ENCODE data around the gene TGFB1.
"Not testable (repeated sequence)": the region's sequence is repeated elsewhere in the genome, so short reads cannot be mapped to it uniquely, and the experiment has no call there.

Gene TGFB1

DNA sequence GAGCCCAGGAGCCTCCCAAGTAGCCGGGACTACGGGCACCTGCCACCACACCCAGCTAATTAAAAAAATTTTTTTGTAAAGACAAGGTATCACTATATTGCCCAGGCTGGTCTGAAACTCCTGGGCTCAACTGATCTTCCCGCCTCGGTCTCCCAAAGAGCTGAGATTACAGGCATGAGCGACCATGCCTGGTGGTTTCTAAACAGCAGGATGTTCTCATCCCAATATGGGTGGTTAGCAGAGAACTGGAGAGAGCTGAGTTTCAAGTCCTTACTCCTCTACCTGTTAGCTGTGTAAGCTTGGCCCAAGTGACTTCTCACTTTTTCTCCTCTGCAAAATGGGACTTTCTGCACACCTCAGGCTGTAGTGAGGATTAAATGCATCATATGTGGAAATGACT is 30.6 kb upstream of the TGFB1 start:
- H3K4me1 ChIP-seq (ENCODE audit: insufficient read depth, low read length, poor library complexity, severe bottlenecking): no peaks in the 10 kb centered on the region
- no peak overlapping the region for H2AFZ ChIP-seq (ENCODE audit: low read length)
- H3K9me3 ChIP-seq (ENCODE audit: insufficient read depth, low read depth, low read length): no peaks in the 10 kb centered on the region
- H3K9me2 ChIP-seq (replicated peaks; ENCODE audit: low read depth, low read length): no peaks in the 10 kb centered on the region
- H3K4me2 ChIP-seq (ENCODE audit: low read depth, low read length, poor library complexity, severe bottlenecking): no peak overlapping the region
- H3F3A ChIP-seq (ENCODE audit: low read depth): no peaks in the 10 kb centered on the region
- TF ChIP-seq EZH2phosphoT487 (IDR thresholded peaks at IDR 0.05; ENCODE audit: borderline replicate concordance): no peak
- TF ChIP-seq, protein P1, sequence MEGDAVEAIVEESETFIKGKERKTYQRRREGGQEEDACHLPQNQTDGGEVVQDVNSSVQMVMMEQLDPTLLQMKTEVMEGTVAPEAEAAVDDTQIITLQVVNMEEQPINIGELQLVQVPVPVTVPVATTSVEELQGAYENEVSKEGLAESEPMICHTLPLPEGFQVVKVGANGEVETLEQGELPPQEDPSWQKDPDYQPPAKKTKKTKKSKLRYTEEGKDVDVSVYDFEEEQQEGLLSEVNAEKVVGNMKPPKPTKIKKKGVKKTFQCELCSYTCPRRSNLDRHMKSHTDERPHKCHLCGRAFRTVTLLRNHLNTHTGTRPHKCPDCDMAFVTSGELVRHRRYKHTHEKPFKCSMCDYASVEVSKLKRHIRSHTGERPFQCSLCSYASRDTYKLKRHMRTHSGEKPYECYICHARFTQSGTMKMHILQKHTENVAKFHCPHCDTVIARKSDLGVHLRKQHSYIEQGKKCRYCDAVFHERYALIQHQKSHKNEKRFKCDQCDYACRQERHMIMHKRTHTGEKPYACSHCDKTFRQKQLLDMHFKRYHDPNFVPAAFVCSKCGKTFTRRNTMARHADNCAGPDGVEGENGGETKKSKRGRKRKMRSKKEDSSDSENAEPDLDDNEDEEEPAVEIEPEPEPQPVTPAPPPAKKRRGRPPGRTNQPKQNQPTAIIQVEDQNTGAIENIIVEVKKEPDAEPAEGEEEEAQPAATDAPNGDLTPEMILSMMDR (conservative IDR thresholded peaks at IDR 0.05; ENCODE audit: low read length): no peak
- no peaks in the 10 kb centered on the region for H3K79me2 ChIP-seq (ENCODE audit: insufficient read depth, low read length)
- no peaks in the 10 kb centered on the region for H3K36me3 ChIP-seq (ENCODE audit: insufficient read depth, low read length)
- no peak overlapping the region for H3K4me3 ChIP-seq (ENCODE audit: low read length, poor library complexity, severe bottlenecking)
- H3K9ac ChIP-seq (ENCODE audit: low read depth, low read length, poor library complexity, severe bottlenecking): no peak overlapping the region
- no peaks in the 10 kb centered on the region for H4K20me1 ChIP-seq (ENCODE audit: insufficient read depth, low read length, poor library complexity, severe bottlenecking)
- H3K27me3 ChIP-seq (ENCODE audit: insufficient read depth, low read length, poor library complexity, severe bottlenecking): no peaks in the 10 kb centered on the region

- not testable (repeated sequence) for H3K79me2 ChIP-seq (ENCODE audit: insufficient read depth, low read length); H3K4me2 ChIP-seq (ENCODE audit: low read depth, low read length, poor library complexity, severe bottlenecking); H3K9me3 ChIP-seq (ENCODE audit: insufficient read depth, low read depth, low read length); H2AFZ ChIP-seq (ENCODE audit: low read length); H3K9ac ChIP-seq (ENCODE audit: low read depth, low read length, poor library complexity, severe bottlenecking); H3K9me2 ChIP-seq (replicated peaks; ENCODE audit: low read depth, low read length); H3K4me1 ChIP-seq (ENCODE audit: insufficient read depth, low read length, poor library complexity, severe bottlenecking); H3K4me3 ChIP-seq (ENCODE audit: low read length, poor library complexity, severe bottlenecking); H3K36me3 ChIP-seq (ENCODE audit: insufficient read depth, low read length); H3F3A ChIP-seq (ENCODE audit: low read depth); H4K20me1 ChIP-seq (ENCODE audit: insufficient read depth, low read length, poor library complexity, severe bottlenecking); H3K27me3 ChIP-seq (ENCODE audit: insufficient read depth, low read length, poor library complexity, severe bottlenecking)
These were observed 27.8 kb upstream of the TGFB1 start for GRCh38 chr19:41381536-41381935.

- Histone ChIP-seq H3F3A (ENCODE audit: low read depth) (no peaks in the 10 kb centered on the region), H2AFZ (ENCODE audit: low read length) (no peak overlapping the region), H3K9me2 (replicated peaks; ENCODE audit: low read depth, low read length) (no peaks in the 10 kb centered on the region), H3K4me2 (ENCODE audit: low read depth, low read length, poor library complexity, severe bottlenecking) (peak overlapping the region; percentile 18), H3K27me3 (ENCODE audit: insufficient read depth, low read length, poor library complexity, severe bottlenecking) (no peaks in the 10 kb centered on the region), H3K9me3 (ENCODE audit: insufficient read depth, low read depth, low read length) (no peaks in the 10 kb centered on the region), H3K36me3 (ENCODE audit: insufficient read depth, low read length) (no peaks in the 10 kb centered on the region), H4K20me1 (ENCODE audit: insufficient read depth, low read length, poor library complexity, severe bottlenecking) (no peaks in the 10 kb centered on the region), H3K79me2 (ENCODE audit: insufficient read depth, low read length) (no peaks in the 10 kb centered on the region), H3K9ac (ENCODE audit: low read depth, low read length, poor library complexity, severe bottlenecking) (no peak overlapping the region), H3K4me1 (ENCODE audit: insufficient read depth, low read length, poor library complexity, severe bottlenecking) (no peaks in the 10 kb centered on the region), H3K4me3 (ENCODE audit: low read length, poor library complexity, severe bottlenecking) (no peak overlapping the region)
- no peak for TF ChIP-seq EZH2phosphoT487 (IDR thresholded peaks at IDR 0.05; ENCODE audit: borderline replicate concordance)
- TF ChIP-seq, protein P1 (conservative IDR thresholded peaks at IDR 0.05; ENCODE audit: low read length): peak; percentile 41
These were observed 24.4 kb upstream of the TGFB1 start for GRCh38 chr19:41377977-41378709.

DNA sequence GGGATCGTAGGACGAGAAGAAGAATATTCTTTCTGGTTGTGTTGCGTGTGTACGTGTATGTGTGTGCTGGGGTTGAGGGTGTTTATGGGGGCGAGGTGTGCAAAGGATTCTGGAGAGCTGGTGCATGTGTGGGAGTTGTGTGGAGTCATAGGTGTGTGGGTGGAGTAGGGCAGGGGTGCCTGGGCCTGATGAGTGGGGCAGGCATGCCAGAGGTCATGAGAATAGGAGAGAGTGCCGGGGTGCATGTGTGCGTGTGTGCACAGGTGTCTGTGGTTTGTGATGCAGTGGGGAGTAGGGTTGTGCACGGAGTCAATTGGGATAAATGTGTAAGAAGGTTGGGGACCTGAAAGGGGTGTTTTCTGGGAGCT is 23.3 kb upstream of the TGFB1 start:
- no peak overlapping the region for H3K9ac ChIP-seq (ENCODE audit: low read depth, low read length, poor library complexity, severe bottlenecking)
- no peaks in the 10 kb centered on the region for H3K79me2 ChIP-seq (ENCODE audit: insufficient read depth, low read length)
- no peaks in the 10 kb centered on the region for H3K27me3 ChIP-seq (ENCODE audit: insufficient read depth, low read length, poor library complexity, severe bottlenecking)
- H3K9me2 ChIP-seq (replicated peaks; ENCODE audit: low read depth, low read length): no peaks in the 10 kb centered on the region
- no peak overlapping the region for H3K4me2 ChIP-seq (ENCODE audit: low read depth, low read length, poor library complexity, severe bottlenecking)
- TF ChIP-seq, protein P1 (conservative IDR thresholded peaks at IDR 0.05; ENCODE audit: low read length): no peak
- TF ChIP-seq EZH2phosphoT487 (IDR thresholded peaks at IDR 0.05; ENCODE audit: borderline replicate concordance): no peak
- no peaks in the 10 kb centered on the region for H3K4me1 ChIP-seq (ENCODE audit: insufficient read depth, low read length, poor library complexity, severe bottlenecking)
- H4K20me1 ChIP-seq (ENCODE audit: insufficient read depth, low read length, poor library complexity, severe bottlenecking): no peaks in the 10 kb centered on the region
- no peaks in the 10 kb centered on the region for H3K36me3 ChIP-seq (ENCODE audit: insufficient read depth, low read length)
- no peak overlapping the region for H2AFZ ChIP-seq (ENCODE audit: low read length)
- no peak overlapping the region for H3K4me3 ChIP-seq (ENCODE audit: low read length, poor library complexity, severe bottlenecking)
- H3F3A ChIP-seq (ENCODE audit: low read depth): no peaks in the 10 kb centered on the region
- no peaks in the 10 kb centered on the region for H3K9me3 ChIP-seq (ENCODE audit: insufficient read depth, low read depth, low read length)

Data from Loucy (cell line).